Measurements from ENCODE around the gene RAP1GAP2.

Gene RAP1GAP2

GRCh38 chr17:2798188-2798587, 1.9 kb downstream of the RAP1GAP2 start:
- FAIRE-seq (no peak), DNase-seq (ENCODE audit: insufficient read length, low spot score) (no peak)
- TF ChIP-seq POU2F2 (IDR thresholded peaks at IDR 0.05; ENCODE audit: low read depth, low read length): no peak
- no peak for TF ChIP-seq POLR2A (IDR thresholded peaks at IDR 0.05; ENCODE audit: low read depth, low read length)
- TF ChIP-seq TAF1 (IDR thresholded peaks at IDR 0.05; ENCODE audit: low read depth, low read length): no peak
- no peak for TF ChIP-seq POLR2AphosphoS5 (IDR thresholded peaks at IDR 0.05; ENCODE audit: low read depth, low read length)
- no peak for TF ChIP-seq SPI1 (IDR thresholded peaks at IDR 0.05; ENCODE audit: low read depth, low read length)
- TF ChIP-seq PAX5 (IDR thresholded peaks at IDR 0.05; ENCODE audit: insufficient read depth, low read length, severe bottlenecking): no peak

GRCh38 chr17:2798678-2799077, 2.4 kb downstream of the RAP1GAP2 start:
- TF ChIP-seq SPI1 (IDR thresholded peaks at IDR 0.05; ENCODE audit: low read depth, low read length): no peak
- no peak for TF ChIP-seq PAX5 (IDR thresholded peaks at IDR 0.05; ENCODE audit: insufficient read depth, low read length, severe bottlenecking)
- TF ChIP-seq POU2F2 (IDR thresholded peaks at IDR 0.05; ENCODE audit: low read depth, low read length): no peak
- no peak for TF ChIP-seq TAF1 (IDR thresholded peaks at IDR 0.05; ENCODE audit: low read depth, low read length)
- no peak for TF ChIP-seq POLR2A (IDR thresholded peaks at IDR 0.05; ENCODE audit: low read depth, low read length)
- no peak for DNase-seq (ENCODE audit: insufficient read length, low spot score)
- no peak for FAIRE-seq

GRCh38 chr17:2799653-2800052, 3.4 kb downstream of the RAP1GAP2 start:
- TF ChIP-seq TAF1 (IDR thresholded peaks at IDR 0.05; ENCODE audit: low read depth, low read length): no peak
- no peak for TF ChIP-seq POLR2A (IDR thresholded peaks at IDR 0.05; ENCODE audit: low read depth, low read length)
- no peak for TF ChIP-seq POU2F2 (IDR thresholded peaks at IDR 0.05; ENCODE audit: low read depth, low read length)
- no peak for TF ChIP-seq SPI1 (IDR thresholded peaks at IDR 0.05; ENCODE audit: low read depth, low read length)
- no peak for DNase-seq (ENCODE audit: insufficient read length, low spot score)
- FAIRE-seq: no peak

- DNase-seq (ENCODE audit: insufficient read length, low spot score) (no peak), FAIRE-seq (no peak)
- no peak for TF ChIP-seq SPI1 (IDR thresholded peaks at IDR 0.05; ENCODE audit: low read depth, low read length)
- TF ChIP-seq POU2F2 (IDR thresholded peaks at IDR 0.05; ENCODE audit: low read depth, low read length): no peak
- no peak for TF ChIP-seq POLR2AphosphoS5 (IDR thresholded peaks at IDR 0.05; ENCODE audit: low read depth, low read length)
- no peak for TF ChIP-seq TAF1 (IDR thresholded peaks at IDR 0.05; ENCODE audit: low read depth, low read length)
- TF ChIP-seq POLR2A (IDR thresholded peaks at IDR 0.05; ENCODE audit: low read depth, low read length): no peak
- TF ChIP-seq PAX5 (IDR thresholded peaks at IDR 0.05; ENCODE audit: insufficient read depth, low read length, severe bottlenecking): no peak
Measured at GRCh38 chr17:2800367-2800766, 4.1 kb downstream of the RAP1GAP2 start.

GRCh38 chr17:2801841-2802240, 5.6 kb downstream of the RAP1GAP2 start:
- FAIRE-seq (no peak), DNase-seq (ENCODE audit: insufficient read length, low spot score) (no peak)
- TF ChIP-seq POU2F2 (IDR thresholded peaks at IDR 0.05; ENCODE audit: low read depth, low read length) (no peak), SPI1 (IDR thresholded peaks at IDR 0.05; ENCODE audit: low read depth, low read length) (no peak), TAF1 (IDR thresholded peaks at IDR 0.05; ENCODE audit: low read depth, low read length) (no peak), POLR2AphosphoS5 (IDR thresholded peaks at IDR 0.05; ENCODE audit: low read depth, low read length) (no peak), PAX5 (IDR thresholded peaks at IDR 0.05; ENCODE audit: insufficient read depth, low read length, severe bottlenecking) (no peak), POLR2A (IDR thresholded peaks at IDR 0.05; ENCODE audit: low read depth, low read length) (no peak)

GRCh38 chr17:2802574-2802973, 6.3 kb downstream of the RAP1GAP2 start:
- no peak for DNase-seq (ENCODE audit: insufficient read length, low spot score)

GRCh38 chr17:2803386-2803785, 7.1 kb downstream of the RAP1GAP2 start:
- FAIRE-seq (no peak), DNase-seq (ENCODE audit: insufficient read length, low spot score) (no peak)
- no peak for TF ChIP-seq POU2F2 (IDR thresholded peaks at IDR 0.05; ENCODE audit: low read depth, low read length)
- no peak for TF ChIP-seq TAF1 (IDR thresholded peaks at IDR 0.05; ENCODE audit: low read depth, low read length)
- no peak for TF ChIP-seq SPI1 (IDR thresholded peaks at IDR 0.05; ENCODE audit: low read depth, low read length)
- TF ChIP-seq PAX5 (IDR thresholded peaks at IDR 0.05; ENCODE audit: insufficient read depth, low read length, severe bottlenecking): no peak
- no peak for TF ChIP-seq POLR2A (IDR thresholded peaks at IDR 0.05; ENCODE audit: low read depth, low read length)
- no peak for TF ChIP-seq POLR2AphosphoS5 (IDR thresholded peaks at IDR 0.05; ENCODE audit: low read depth, low read length)

More at GRCh38 chr17:2802574-2802973, 6.3 kb downstream of the RAP1GAP2 start:
- TF ChIP-seq POU2F2 (IDR thresholded peaks at IDR 0.05; ENCODE audit: low read depth, low read length) (no peak), POLR2AphosphoS5 (IDR thresholded peaks at IDR 0.05; ENCODE audit: low read depth, low read length) (no peak), POLR2A (IDR thresholded peaks at IDR 0.05; ENCODE audit: low read depth, low read length) (no peak), SPI1 (IDR thresholded peaks at IDR 0.05; ENCODE audit: low read depth, low read length) (no peak), TAF1 (IDR thresholded peaks at IDR 0.05; ENCODE audit: low read depth, low read length) (no peak)
- FAIRE-seq: no peak

- FAIRE-seq: no peak
- TF ChIP-seq TAF1 (IDR thresholded peaks at IDR 0.05; ENCODE audit: low read depth, low read length) (no peak), POU2F2 (IDR thresholded peaks at IDR 0.05; ENCODE audit: low read depth, low read length) (no peak), PAX5 (IDR thresholded peaks at IDR 0.05; ENCODE audit: insufficient read depth, low read length, severe bottlenecking) (no peak), POLR2A (IDR thresholded peaks at IDR 0.05; ENCODE audit: low read depth, low read length) (no peak), SPI1 (IDR thresholded peaks at IDR 0.05; ENCODE audit: low read depth, low read length) (no peak), POLR2AphosphoS5 (IDR thresholded peaks at IDR 0.05; ENCODE audit: low read depth, low read length) (no peak)
Measured at GRCh38 chr17:2803971-2804370, 7.7 kb downstream of the RAP1GAP2 start.

GRCh38 chr17:2804912-2805311, 8.7 kb downstream of the RAP1GAP2 start:
- TF ChIP-seq PAX5 (IDR thresholded peaks at IDR 0.05; ENCODE audit: insufficient read depth, low read length, severe bottlenecking) (no peak), POLR2AphosphoS5 (IDR thresholded peaks at IDR 0.05; ENCODE audit: low read depth, low read length) (no peak), TAF1 (IDR thresholded peaks at IDR 0.05; ENCODE audit: low read depth, low read length) (no peak), POU2F2 (IDR thresholded peaks at IDR 0.05; ENCODE audit: low read depth, low read length) (no peak), POLR2A (IDR thresholded peaks at IDR 0.05; ENCODE audit: low read depth, low read length) (no peak), SPI1 (IDR thresholded peaks at IDR 0.05; ENCODE audit: low read depth, low read length) (no peak)
- DNase-seq (ENCODE audit: insufficient read length, low spot score): no peak

More at GRCh38 chr17:2803971-2804370, 7.7 kb downstream of the RAP1GAP2 start:
- no peak for DNase-seq (ENCODE audit: insufficient read length, low spot score)

GRCh38 chr17:2805961-2806360, 9.7 kb downstream of the RAP1GAP2 start:
- TF ChIP-seq POLR2A (IDR thresholded peaks at IDR 0.05; ENCODE audit: low read depth, low read length) (no peak), TAF1 (IDR thresholded peaks at IDR 0.05; ENCODE audit: low read depth, low read length) (no peak), PAX5 (IDR thresholded peaks at IDR 0.05; ENCODE audit: insufficient read depth, low read length, severe bottlenecking) (no peak), POU2F2 (IDR thresholded peaks at IDR 0.05; ENCODE audit: low read depth, low read length) (no peak), POLR2AphosphoS5 (IDR thresholded peaks at IDR 0.05; ENCODE audit: low read depth, low read length) (no peak), SPI1 (IDR thresholded peaks at IDR 0.05; ENCODE audit: low read depth, low read length) (no peak)
- DNase-seq (ENCODE audit: insufficient read length, low spot score): no peak
- no peak for FAIRE-seq

More at GRCh38 chr17:2804912-2805311, 8.7 kb downstream of the RAP1GAP2 start:
- no peak for FAIRE-seq
